Inflammatory macrophage treated with lipopolysaccharide for 1 hour (primary cell): ENCODE measurements around the gene CHCHD3.
"Not testable (repeated sequence)": the region's sequence is repeated elsewhere in the genome, so short reads cannot be mapped to it uniquely, and the experiment has no call there.

Experiments used
- DNase-seq, 2 donors: peaks; one replicate each; pipeline ENCODE4 v3.0.0-alpha.2; 2020 to 2022

Gene CHCHD3

DNA sequence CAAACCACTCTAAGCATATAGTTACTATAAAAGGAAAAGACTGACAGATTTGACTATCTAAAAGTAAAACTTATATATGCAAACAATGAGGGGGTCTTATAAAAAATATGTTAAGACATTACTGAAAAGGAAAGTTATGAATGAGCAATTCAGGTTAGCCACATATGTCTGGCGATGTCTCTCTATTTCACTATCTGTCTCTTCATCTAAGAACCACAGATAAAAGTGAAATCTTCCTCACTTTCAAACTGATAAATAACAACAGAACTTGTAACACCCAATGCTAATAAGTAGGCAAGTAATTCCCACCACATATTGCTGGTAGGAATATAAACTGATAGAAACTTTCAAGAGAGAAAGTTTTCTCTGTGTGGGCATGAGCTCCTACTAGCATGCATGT is 138.2 kb downstream of the CHCHD3 start:
- no peak for DNase-seq

DNA sequence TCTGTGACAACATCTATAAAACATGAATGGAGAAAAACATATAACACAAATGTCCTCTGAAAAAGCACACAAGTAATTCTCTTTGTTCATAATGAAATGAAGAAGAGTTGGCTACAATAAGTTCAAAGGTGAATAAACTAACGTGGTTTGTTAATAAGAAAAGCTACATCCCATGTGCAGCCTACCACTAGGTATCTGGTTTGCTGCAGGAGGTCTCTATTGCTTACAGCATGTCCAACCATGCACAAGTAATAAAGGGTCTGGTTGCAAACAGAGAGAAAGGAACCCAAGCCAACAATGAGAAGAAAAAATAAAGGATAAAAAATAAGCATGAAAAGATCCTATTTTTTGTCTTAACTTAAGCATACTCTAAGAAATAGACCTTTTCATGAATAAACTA is 139.2 kb downstream of the CHCHD3 start:
- DNase-seq: no peak

DNA sequence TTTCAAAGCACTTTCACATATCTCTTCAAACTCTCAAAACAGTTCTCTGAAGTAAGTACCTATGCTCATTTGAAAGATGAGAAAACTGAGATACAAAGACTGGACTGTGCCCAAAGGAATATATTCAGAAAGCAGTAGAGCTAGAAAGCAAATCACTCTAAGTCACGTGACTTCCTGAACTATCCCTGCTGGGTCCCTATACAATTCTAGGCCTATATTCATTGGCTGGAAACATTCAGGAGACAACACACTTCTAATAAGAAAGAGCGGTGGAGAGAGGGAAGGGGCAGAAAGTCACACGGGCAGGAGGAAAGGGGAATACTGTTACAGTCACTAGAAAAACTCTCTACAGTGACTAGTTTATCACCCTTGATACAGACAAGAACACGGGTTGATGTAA is 140.0 kb downstream of the CHCHD3 start:
- no peak for DNase-seq

DNA sequence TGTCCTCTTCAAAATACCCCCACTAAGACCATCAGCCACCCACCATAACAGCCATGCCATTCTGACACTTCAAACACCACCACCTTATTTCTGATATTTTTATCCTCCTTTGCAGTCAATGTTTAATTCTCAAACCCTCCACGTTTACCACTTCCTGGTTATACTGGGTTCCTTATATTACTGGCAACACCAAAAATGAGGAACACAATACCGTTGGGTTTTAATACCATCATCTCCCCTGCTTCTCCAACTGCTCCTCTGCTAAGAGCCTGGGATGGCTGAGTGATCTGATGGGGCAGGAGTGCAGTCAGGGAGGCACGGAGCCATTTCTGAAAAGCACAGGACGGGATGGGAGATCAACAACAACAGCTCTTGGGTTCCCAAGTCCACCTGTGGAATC is 140.5 kb downstream of the CHCHD3 start:
- peak in 1 of 2 donors; percentile 8 for DNase-seq

DNA sequence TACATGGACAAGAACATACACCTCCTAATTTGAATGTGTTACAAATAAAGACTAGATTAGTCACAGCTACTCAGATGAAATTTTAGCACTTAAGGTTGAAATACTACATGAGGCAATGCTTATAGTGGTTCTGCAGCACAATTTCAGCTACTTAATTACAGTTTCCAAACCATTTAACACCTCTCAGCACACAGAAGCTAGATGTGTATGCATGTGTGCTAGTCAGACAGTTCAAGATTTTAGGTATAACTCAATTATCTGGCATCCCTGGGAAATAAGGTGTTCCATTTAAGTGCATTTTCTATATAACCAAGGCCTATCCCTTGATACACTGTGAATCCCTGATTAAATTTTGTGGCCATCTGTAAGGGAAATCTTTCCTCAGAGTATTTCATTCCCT is 141.8 kb downstream of the CHCHD3 start:
- DNase-seq: no peak

DNA sequence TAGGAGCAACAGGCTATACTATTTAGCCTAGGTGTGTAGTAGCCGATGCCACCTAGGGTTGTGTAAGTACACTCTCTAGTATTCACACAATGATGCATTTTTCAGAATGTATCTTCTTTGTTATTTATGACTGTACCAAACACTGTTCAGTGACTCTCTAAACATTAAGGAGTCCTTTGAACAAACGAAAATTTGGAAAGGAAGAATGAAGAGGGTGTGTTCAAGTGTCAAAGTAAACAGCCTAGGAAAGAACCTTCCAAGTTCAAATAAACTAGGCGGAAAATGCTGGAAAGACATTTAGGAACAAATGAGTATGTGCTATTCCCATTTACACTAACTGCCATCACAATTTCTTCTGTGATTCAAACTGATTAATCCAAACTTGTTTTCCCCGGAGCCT is 142.4 kb downstream of the CHCHD3 start:
- no peak for DNase-seq

DNA sequence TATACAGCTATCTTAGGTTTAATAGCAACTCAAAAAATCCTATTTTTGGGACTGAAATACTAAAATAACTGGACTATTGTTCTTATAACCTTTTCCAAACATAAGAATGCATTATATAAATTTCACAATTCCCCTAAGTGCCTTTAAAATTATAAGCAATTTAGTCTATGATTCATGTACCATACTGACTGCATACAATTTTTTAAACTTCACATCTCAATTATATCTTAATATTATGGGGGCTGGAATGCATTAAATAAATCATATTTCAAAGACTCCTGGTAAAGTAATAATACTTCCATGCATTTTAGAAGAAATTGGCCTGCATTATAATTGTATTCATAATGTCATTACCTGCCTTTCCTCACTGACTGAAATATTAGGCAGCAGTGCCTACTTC is 144.6 kb downstream of the CHCHD3 start:
- no peak for DNase-seq

DNA sequence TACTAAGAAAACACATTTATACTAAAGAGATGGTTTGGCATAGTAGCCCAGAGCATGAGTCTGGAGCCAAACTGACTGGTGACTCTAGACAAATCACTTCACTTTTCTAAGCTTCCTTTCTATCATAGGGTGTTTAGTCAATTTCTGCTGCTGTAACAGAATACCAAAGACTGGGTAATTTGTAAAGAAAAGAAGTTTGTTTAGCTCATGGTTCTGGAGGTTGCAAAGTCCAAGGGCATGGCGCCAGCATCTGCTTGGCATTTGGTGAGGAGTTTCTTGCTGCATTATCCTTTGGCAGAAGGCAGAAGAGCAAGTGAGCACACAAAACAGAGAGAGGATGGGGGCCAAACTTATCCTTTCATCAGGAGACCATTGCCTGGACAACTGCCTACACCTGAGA is 146.3 kb downstream of the CHCHD3 start:
- DNase-seq: no peak

DNA sequence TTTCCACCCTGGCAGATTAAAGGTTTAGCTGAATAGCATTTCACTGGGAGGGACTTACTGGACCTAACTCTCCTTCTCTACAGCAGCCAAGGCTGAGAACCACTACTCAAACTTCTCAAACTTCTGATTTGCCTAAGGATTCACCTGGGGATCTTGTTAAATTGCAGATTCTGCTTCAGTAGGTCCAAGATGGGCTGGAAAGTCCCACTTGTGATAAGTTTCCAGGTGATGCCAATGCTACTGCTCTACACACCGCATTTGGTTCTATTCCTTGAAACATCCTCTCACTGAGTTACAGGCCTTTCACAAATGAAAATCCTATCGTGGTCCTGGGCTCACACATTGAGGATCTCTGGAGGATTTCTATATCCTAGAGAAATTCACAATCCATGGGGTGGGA is 147.9 kb downstream of the CHCHD3 start:
- no peak for DNase-seq

DNA sequence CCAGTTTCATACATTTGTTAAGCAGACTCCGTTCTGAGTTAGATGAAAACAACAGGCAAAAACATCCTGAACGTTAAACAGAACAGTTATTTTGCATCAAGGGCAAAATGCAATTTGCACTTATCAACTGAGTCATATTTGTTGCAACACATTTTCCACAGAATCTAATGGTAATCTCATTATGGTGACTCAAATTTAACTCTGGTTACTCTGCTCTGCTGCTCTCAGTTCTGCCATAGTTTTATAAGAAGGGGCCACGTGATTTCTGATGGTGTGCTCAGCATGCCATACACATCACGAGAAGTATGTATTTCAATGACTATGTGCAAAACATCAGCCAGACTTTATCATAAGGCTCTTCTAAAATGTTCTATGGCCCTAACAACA is 148.8 kb downstream of the CHCHD3 start:
- DNase-seq: peak; percentile 17 to 43

DNA sequence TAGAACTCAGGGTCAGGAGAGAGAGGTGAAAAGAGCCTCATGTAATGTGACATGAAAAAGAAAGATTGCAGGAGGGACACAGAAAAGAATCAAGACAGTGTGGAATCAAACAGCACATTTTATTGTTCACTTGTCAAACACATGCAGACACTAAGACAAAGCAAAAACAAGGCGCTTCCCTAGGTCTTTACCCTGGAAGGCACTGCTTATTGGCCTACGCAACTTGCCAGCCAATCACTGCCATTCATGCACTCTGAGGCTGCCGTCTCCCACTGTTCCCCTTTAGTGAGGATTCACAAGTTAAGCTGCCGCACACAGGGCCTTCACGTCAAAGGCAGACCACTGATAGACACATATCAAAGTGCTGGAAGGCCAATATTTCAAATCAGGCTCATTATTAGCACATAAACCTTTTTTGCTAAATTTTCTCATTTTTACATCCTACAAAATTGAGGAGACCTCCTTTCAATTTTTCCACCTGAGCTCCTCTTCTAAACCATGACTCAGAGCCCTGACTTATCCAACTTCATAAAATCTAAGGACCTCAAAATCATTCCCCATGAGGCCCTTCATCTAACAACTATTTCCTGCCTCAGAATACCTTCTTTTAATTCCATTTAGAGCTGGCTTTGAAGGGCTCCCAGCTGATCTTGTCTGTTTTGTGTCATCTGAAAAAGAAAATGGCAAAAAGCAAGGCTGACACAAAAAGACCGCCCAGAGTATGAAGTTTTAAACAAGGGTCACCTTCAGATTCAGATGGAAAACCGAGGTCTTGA is 149.4 kb downstream of the CHCHD3 start:
- DNase-seq: no peak

DNA sequence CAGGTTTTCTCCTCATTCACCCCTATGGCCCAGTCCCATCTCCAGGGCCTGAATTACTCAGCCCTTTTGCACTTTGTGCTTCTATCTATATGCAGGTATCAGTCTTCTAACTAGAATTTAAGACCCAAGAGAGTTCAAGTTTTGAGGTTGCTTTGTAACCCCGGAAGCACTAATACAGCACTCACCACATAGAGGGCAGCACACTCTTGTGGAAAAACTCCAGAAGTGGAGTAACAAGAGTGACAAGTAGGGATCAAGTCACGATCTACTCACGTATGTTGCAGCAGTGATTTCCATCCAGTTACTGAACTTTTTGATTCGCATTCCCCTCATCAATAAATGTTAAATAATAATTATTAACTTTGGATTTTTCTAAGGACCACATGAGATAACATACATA is 151.0 kb downstream of the CHCHD3 start:
- DNase-seq: peak in 1 of 2 donors; percentile 3

DNA sequence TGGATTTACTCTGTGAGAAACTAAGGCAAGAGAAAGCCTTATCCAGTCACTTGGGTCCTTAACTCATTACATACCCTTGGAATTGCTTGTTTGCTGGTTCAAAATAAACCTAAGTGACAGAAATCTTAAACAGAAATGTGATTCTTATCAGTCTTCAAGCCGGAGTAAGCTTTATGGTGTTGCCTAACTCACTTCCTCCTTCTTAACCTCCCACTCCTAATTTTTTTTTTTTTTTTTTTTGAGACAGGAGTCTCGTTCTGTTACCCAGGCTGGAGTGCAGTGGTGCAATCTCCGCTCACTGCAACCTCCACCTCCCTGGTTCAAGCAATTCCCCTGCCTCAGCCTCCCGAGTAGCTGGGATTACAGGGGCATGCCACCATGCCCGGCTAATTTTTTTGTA is 151.9 kb downstream of the CHCHD3 start:
- peak; percentile 64 to 68 for DNase-seq

DNA sequence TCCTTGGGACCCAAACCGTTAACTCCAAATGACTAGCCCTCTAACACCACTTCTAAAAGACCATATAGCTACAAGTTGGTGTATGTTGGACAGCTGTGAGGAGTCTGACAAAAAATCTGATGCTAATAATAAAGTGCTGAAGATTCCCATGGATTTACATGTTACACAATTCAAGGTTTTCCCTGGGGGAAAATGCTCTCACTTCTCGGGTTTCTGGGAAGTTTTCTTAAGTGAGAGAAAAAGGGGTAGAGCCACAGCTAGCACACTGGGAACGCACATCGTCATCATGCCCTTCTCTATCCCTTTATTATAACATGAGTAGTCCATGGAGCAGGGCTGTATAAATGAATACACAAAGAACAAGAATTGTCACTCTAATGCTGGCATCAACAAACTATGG is 162.1 kb downstream of the CHCHD3 start:
- DNase-seq: no peak

DNA sequence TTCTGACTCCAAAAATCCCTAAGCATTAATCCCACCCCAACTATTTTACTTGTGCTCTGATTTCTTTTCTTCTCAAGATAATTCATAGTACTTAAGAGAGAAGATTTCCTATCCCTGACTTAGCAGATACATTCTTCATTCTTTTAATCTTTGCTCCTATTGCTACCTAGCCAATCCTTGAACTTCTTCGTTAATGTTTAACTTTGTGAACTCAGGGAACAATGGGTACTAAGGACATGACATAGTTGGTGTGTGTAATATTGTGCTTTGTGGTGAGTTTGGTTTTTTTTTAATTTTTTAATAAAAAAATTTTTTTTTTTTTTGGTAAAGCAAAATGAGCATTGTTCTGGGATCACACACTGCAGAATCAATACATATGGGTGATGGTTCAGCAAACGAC is 166.2 kb downstream of the CHCHD3 start:
- no peak for DNase-seq

DNA sequence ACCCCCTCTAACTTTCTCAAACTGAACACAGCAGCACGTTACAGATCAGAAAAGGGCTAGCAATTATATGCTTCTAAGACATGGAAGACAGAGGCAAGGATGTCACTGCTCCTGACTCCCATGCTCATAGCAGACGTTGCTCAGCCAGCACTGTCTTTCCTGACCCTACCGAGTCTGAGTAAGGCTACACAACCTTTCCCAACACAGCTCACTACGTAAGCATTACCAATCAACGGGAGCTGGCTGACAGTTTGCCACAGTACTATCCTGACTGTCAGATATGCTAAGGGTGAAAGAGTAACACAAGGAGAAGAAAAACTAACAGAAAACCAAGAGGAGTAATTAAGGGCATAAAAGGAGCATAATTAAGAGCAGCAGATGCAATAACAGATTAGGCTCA is 171.2 kb downstream of the CHCHD3 start:
- no peak for DNase-seq

DNA sequence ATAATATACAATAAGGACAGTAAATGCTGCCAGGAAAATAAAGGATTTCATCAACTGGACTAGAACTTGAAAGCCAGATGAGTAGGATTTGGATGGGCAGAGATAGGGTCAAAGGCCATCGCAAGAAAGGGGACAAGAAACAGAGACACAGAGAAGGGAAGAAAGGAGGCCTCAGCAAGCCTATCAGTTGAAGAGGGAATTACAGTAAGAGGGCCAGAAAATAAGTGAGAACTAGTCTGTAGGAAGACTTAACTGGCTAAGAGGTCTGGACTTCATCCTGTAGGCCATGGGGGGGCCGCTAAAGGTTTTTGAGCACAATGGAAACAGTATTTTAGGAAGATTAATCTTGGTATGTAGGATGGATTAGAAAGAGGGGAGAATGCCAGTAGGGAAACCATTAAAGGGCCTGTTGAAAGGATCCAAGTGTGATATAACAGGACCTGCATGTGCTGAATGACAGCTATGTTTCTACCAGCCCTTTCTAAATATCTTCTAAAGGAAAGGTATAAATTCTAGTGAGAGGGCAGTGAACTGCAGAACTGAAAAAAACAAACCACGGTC is 174.4 kb downstream of the CHCHD3 start:
- no peak for DNase-seq

DNA sequence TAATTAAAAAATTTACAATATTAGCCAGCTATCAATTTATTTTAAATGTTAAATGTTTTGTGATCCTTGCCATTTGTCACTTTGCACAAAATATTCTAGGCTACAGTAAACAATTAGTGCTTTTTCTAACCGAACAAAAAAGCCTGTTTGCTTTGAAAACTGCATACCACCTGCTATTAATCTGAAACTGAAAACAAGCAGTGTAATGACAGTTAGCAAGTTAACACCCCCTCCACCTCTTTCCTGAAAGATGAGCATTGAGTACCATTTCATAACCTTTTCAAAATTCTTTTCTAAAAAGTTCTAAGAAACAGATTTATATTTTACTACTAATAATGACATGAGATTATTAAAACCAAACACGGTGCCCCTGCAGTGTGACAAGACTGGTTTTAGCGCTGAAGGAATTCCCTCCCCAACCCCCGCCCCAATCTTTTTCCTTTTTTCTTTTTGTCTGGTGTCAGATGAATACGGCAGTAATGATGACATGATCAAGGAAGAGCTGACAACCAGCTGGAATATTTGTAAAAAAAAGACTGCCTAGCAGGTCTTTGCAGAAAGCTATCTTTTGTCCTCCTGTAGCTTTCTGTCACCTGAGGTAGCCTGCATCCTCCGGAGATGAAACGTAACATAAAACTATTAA is 175.6 kb downstream of the CHCHD3 start:
- no peak for DNase-seq

DNA sequence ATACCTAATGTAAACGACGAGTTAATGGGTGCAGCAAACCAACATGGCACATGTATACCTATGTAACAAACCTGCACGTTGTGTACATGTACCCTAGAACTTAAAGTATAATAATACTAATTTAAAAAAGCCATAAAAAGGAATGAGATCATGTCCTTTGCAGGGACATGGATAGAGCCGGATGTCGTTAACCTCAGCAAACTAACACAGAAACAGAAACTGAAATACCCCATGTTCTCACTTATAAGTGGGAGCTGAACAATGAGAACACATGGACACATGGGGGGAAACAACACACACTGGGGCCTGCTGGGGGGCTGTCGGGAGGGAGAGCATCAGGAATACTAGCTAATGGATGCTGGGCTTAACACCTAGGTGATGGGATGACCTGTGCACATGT is 176.8 kb downstream of the CHCHD3 start:
- not testable (repeated sequence) for DNase-seq

DNA sequence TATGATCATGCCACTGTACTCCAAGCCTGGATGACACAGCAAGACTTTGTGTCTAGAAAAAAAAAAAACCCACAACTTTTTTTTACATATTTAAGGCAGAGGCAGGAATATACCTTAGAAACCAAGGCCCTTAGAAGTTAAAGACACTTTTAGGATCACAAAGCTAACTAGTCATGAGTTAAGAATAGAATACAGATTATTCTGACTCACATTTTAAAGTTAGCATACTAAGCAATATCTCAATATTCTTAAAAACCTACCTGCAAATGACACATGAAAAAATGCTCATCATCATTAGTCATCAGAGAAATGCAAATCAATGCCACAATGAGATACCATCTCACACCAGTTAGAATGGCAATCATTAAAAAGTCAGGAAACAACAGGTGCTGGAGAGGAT is 177.7 kb downstream of the CHCHD3 start:
- no peak for DNase-seq

DNA sequence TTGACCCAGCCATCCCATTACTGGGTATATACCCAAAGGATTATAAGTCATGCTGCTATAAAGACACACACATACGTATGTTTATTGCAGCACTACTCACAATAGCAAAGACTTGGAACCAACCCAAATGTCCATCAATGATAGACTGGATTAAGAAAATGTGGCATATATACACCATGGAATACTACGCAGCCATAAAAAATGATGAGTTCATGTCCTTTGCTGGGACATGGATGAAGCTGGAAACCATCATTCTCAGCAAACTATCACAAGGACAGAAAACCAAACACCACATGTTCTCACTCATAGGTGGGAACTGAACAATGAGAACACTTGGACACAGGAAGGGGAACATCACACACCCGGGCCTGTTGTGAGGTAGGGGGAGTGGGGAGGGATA is 179.6 kb downstream of the CHCHD3 start:
- not testable (repeated sequence) for DNase-seq

DNA sequence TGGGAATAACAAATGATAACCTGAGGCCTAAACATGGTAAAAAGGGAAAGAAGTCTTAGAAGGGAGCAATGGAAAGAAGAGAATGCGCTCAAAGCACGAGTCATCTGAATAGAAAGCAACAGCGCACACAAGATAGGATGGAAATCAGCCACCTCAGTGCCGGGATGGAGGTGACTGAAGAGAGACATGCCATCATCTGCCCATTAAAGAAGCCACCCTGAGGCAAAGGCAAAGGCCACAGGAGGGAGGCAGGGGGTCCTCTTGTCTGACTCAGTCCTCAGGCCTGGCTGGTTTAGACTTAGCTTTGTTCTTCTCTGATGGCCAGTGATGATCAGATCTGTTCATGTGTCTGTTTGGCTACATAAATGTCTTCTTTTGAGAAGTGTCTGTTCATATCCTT is 180.6 kb downstream of the CHCHD3 start:
- no peak for DNase-seq

DNA sequence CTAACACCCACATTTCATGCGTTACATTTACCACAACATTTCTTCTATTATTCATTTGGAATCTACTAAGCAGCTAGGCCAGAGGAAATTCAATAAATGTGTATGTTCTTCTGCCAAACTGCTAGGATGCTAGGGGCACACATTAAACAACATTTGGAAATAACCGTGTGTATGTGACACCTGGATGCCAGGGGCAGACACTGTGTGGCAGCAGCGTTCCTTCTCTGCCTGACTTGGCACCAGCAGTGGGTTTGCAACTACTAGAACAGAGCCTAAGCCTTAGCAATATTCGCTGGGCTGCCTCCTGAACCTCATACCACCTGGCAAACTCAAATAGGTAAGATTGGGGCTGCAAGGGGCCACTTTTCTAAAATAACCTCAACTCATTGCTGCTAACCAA is 182.1 kb downstream of the CHCHD3 start:
- DNase-seq: no peak

DNA sequence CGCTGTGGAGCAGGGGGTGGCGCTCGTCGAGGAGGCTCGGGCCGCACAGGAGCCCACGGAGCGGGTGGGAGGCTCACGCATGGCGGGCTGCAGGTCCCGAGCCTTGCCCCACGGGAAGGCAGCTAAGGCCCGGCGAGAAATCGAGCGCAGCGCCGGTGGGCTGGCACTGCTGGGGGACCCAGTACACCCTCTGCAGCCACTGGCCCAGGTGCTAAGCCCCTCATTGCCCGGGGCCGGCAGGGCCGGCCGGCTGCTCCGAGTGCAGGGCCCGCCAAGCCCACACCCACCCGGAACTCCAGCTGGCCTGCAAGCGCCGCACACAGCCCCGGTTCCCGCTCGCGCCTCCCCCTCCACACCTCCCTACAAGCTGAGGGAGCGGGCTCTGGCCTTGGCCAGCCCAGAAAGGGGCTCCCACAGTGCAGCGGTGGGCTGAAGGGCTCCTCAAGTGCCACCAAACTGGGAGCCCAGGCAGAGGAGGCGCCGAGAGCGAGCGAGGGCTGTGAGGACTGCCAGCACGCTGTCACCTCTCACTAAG is 183.2 kb downstream of the CHCHD3 start:
- DNase-seq: not testable (repeated sequence)
